HG02938 (cell line): ENCODE measurements around the gene WDR75.
A peak's percentile ranks its signal among the peaks of the same experiment; 100 is the strongest.
"Not testable (repeated sequence)": the region's sequence is repeated elsewhere in the genome, so short reads cannot be mapped to it uniquely, and the experiment has no call there.

Source experiments
- ATAC-seq: cut with Tn5 transposase; IDR thresholded peaks from one replicate; pipeline ENCODE4 v1.9.1; 2021; ENCODE audit warnings: mild to moderate bottlenecking, moderate library complexity; ENCODE audit not compliant: unreplicated experiment

WDR75 gene

DNA sequence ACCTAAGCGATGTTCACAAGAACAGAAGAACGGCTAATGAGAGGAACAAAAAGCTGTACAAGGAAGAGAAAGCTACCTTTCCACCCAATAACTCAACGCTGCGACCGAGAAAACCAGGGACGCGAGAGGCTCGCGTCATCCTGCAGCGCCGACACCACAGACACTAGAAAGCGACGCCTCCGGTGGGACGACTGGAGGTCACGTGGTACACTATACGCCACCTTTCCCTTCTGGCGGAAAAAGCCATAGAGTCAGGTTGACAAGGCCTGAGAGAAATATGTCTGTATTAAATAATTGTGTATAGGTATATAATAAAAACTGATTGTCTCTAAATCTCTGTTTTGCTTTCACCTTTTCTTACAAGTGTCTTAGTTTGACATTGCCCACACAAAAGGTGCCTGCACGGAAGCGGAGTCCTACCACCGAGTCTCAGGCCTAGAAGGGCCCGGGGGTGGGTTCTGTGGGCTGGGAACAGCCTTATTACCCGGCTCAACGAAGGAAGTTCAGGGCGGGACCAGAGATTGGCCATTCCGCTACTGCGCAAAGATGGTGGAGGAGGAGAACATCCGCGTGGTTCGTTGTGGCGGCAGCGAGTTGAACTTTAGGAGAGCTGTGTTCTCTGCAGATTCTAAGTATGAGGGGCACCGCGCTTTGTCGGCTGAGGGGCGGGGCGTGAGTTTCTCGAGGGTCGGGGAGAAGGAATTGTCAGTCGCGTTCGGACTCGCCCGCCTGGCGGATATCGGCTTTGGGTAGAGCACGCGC lies at the start of gene WDR75:
Gene WDR75 (plus strand): TSS at position 528 of the 762 bp plus-strand sequence. CDS start 19 bp downstream, at position 547.
- peak; percentile 87 for ATAC-seq

- ATAC-seq, result no peak
These were observed 47.7 kb upstream of the WDR75 start for GRCh38 chr2:189393440-189394111.

DNA sequence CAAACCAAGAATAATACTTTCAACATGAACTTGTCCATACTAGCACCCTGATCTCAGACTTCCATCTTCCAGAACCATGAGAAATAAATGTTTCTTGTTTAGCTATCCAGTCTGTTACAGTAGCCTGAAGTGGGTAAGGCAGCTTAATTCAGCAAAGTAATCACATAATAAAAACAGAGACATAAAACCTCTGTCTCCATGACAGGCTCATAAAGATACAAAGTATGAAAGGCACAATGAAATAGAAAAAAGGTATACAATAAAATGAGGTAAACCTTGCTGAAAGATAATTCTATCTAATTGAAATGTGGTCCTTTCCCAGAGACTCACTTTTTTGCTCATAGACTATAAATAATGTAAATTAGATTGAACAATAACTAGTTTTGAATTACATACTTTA lies 46.7 kb upstream of the WDR75 start:
- ATAC-seq, result no peak

DNA sequence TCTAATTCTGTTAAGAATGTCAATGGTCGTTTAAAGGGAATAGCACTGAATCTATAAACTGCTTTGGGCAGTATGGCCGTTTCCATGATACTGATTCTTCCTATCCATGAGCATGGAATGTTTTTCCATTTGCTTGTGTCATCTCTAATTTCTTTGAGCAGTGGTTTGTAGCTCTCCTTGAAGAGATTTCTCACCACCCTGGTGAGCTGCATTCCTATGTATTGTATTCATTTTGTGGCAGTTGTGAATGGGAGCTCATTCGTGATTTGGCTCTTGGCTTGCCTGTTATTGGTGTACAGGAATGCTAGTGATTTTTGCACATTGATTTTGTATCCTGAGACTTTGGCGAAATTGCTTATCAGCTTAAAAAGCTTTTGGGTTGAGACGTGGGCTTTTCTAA lies 38.3 kb upstream of the WDR75 start:
- ATAC-seq, result no peak

GRCh38 chr2:189406586-189407233 lies 34.6 kb upstream of the WDR75 start:
- no peak for ATAC-seq

DNA sequence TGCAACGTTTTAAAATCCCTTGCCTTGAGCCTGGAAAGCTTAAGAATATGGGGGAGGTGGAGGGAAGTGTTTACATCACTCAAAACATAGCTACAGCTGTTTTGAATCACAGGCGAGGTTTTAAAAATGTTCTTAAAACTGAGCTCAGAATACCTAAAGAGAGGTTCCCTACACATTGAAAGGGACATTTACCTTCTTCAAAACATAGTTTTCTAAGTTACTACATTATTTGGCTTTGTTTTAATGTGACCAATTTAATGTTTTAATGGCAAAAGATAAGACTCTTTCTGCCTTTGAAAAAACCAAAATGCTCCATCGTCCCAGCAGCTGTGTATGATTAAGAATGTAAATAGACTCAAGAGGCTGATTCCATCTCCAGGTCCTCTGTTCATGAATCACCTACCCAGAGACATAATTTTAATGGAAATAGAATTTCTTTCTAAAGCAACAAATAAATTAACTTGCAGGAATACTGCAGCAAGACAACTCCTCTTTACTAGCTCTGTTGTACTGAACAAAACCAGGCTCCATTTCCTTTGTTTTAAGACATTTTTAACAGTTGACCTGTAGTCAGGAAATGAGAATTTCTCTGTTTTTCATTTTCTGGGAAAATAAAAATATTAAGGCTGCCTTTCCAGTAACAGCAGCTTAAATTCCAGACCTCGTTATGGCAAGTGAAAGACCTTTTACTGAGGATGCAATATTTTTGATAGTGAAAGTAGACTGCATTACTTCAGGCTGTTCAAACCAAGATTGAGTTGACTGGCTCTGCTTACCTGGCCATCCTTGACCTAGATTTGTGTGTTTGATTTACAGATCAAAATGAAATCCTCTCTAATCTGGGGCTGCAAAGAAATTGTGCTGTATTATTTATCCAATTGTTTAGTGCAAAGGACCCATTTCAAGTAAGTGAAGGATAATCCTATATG lies 33.7 kb upstream of the WDR75 start:
- ATAC-seq, result no peak

DNA sequence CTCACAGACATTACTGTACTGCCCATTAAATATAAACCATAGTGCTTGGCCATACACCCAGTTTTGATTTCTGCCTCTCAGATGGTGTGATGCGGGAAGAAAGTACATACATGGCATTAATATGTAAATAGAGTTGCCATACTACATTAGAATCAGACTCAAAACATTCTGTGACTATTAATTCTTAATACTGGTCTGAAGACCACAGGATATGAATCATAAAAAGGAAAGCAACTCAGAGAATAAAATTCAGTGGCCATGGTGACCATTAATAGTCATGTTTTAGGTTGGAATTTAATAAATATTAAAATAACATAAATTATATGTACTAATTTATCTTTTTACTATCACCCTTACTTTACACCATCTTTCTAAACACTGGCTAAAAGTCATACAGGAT lies 33.0 kb upstream of the WDR75 start:
- no peak for ATAC-seq

- ATAC-seq, result no peak
These were observed 32.1 kb upstream of the WDR75 start for GRCh38 chr2:189409131-189409530.

- ATAC-seq, result no peak
These were observed 31.6 kb upstream of the WDR75 start for GRCh38 chr2:189409647-189410046.

- no peak for ATAC-seq
These were observed 29.4 kb upstream of the WDR75 start for GRCh38 chr2:189411860-189412259.

- ATAC-seq, result peak; percentile 89
These were observed 28.8 kb upstream of the WDR75 start for GRCh38 chr2:189412330-189412953.

DNA sequence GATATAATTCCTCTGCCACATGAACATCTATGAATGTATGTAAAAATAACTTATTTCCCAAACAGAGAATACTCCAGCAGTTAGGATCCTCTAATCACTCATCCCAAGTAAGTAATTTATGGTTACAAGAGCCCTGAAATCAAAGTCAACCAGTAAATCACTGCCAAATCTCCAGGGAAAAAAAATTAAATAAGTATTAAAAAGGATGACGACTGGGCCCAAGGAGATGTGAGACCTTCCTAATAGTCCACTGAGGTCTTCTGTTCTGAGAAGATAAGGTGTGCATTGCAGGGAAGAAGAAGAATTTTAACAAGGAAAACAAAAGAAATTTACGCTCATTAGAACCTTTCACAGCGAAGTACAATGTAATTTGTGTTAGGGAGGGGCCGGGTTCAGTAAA lies 28.0 kb upstream of the WDR75 start:
- no peak for ATAC-seq

- ATAC-seq, result no peak
These were observed 19.6 kb upstream of the WDR75 start for GRCh38 chr2:189421644-189422043.

DNA sequence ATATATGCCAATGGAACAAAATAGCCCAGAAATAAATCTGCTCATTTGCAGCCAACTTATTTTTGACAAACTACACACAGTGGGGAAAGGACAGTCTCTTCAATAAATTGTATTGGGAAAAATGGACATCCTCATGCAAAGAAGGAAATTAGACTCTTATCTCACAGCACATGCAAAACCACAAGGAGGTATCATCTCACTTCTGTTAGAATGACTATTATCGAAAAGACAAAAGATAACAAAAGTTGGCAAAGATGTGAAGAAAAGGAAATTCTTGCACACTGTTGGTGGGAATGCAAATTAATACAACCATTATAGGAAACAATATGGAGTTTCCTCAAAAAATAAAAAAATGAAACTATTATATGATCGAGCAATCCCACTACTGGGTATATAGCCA lies 16.3 kb upstream of the WDR75 start:
- ATAC-seq, result no peak

DNA sequence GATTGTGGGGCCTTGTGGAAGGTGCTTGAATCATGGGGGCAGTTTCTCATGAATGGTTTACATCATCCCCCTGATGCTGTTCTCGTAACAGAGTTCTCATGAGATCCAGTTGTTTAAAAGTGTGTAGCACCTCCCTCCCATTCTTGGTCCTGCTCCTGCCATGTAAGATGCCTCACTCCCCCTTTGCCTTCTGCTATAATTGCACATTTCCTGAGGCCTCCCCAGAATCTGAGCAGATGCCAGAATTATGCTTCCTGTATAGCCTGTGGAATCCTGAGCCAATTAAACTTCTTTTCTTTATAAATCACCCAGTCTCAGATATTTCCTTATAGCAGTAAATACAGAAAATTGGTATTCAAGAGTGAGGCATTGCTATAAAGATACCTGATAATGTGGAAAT lies 15.6 kb upstream of the WDR75 start:
- ATAC-seq, result no peak

DNA sequence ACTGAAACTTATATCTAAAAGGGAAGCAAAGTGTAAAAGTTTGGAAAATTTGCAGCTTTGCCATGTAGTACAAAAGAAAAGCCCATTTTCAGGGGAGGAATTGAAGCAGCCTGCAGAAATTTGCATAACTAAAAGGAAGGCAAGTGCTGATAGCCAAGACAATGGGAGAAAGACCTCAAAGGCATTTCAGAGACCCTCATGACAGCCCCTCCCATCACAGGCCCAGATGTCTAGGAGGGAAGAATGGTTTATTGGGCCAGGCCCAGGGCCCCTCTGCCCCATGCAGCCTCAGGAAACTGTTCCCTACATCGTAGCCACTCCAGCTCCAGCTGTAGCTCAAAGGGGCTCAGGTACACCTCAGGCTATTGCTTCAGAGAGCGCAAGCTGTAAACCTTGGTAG lies 14.4 kb upstream of the WDR75 start:
- no peak for ATAC-seq

DNA sequence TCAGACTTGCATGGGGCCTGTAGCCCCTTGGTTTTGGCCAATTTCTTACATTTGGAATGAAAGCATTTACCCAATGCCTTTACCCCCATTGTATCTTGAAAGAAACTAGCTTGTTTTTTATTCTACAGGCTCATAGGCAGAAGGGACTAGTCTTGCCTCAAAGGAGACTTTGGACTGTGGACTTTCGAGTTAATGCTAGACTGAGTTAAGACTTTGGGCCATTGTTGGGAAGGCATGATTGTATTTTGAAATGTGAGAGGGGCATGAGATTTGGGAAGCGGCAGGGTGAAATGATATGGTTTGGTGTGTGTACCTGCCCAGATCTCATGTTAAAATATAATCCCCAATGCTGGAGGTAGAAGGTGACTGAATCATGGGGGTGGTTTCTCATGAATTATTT lies 13.4 kb upstream of the WDR75 start:
- ATAC-seq, result no peak

GRCh38 chr2:189430448-189430847 lies 10.8 kb upstream of the WDR75 start:
- not testable (repeated sequence) for ATAC-seq

GRCh38 chr2:189435803-189436202 lies 5.5 kb upstream of the WDR75 start:
- not testable (repeated sequence) for ATAC-seq

- ATAC-seq, result no peak
These were observed 3.3 kb upstream of the WDR75 start for GRCh38 chr2:189437926-189438325.
